Keratinocyte (primary cell): ENCODE data around the gene KRTAP19-6. TPM values are rescaled to one million over a fixed set of nuclear protein-coding genes. Genes with fewer than 3 reads are reported as not detected.

Experiments used
- DNase-seq: peaks from one replicate; pipeline ENCODE4 v3.0.0-alpha.2; 2011; ENCODE audit warnings: low read depth, missing footprints, low spot score
- FAIRE-seq: peaks from 2 replicates; lab custom pipeline; 2011; peaks lifted over from hg19 to GRCh38; lab: Jason Lieb, UNC
- H2AFZ ChIP-seq: 2 replicates; pipeline ENCODE4 v1.6.0; 2012; ENCODE audit warnings: low read length, control low read depth, inconsistent platforms; ENCODE audit not compliant: control insufficient read depth
- H3K27ac ChIP-seq: 2 replicates; pipeline ENCODE4 v1.5.1; 2011; ENCODE audit warnings: low read length; ENCODE audit not compliant: control insufficient read depth, insufficient read depth
- H3K27me3 ChIP-seq: 3 replicates; pipeline ENCODE4 v1.6.0; 2011; ENCODE audit warnings: low read length; ENCODE audit not compliant: control insufficient read depth, insufficient read depth; ENCODE audit errors: extremely low read depth
- H3K36me3 ChIP-seq, 2 experiments: 2 replicates in 1 of 2; 3 replicates in 1 of 2; pipeline ENCODE4 v1.5.1; 2011; ENCODE audit warnings: low read length in 2 of 2, mild to moderate bottlenecking in 1 of 2; ENCODE audit not compliant: control insufficient read depth in 2 of 2, insufficient read depth in 2 of 2; ENCODE audit errors: extremely low read depth in 1 of 2
- H3K4me1 ChIP-seq: 3 replicates; pipeline ENCODE4 v1.5.1; 2011; ENCODE audit warnings: low read length; ENCODE audit not compliant: control insufficient read depth, insufficient read depth; ENCODE audit errors: extremely low read depth
- H3K4me2 ChIP-seq: 3 replicates; pipeline ENCODE4 v1.6.0; 2011; ENCODE audit warnings: low read depth, low read length; ENCODE audit not compliant: control insufficient read depth, insufficient read depth; ENCODE audit errors: extremely low read depth
- H3K4me3 ChIP-seq, 3 experiments: fragments of 200-600 bp in 1 of 3; sonication (generic) in 1 of 3; 2 replicates in 2 of 3; 3 replicates in 1 of 3; pipeline ENCODE4 v1.5.1; 2011 to 2016; ENCODE audit warnings: low read length in 3 of 3, mild to moderate bottlenecking in 3 of 3, control low read depth in 2 of 3, inconsistent platforms in 1 of 3, low read depth in 1 of 3, mixed read lengths in 1 of 3, mixed run types in 1 of 3, moderate library complexity in 1 of 3; ENCODE audit not compliant: control insufficient read depth in 2 of 3, insufficient read depth in 2 of 3; ENCODE audit errors: extremely low read depth in 1 of 3
- H3K79me2 ChIP-seq: 2 replicates; pipeline ENCODE4 v1.6.0; 2012; ENCODE audit warnings: low read length; ENCODE audit not compliant: control insufficient read depth, insufficient read depth
- H3K9ac ChIP-seq: 3 replicates; pipeline ENCODE4 v1.6.0; 2011; ENCODE audit warnings: low read length; ENCODE audit not compliant: control insufficient read depth, insufficient read depth; ENCODE audit errors: extremely low read depth
- H3K9me1 ChIP-seq: 3 replicates; pipeline ENCODE4 v1.6.0; 2011; ENCODE audit warnings: low read length; ENCODE audit not compliant: control insufficient read depth, insufficient read depth; ENCODE audit errors: extremely low read depth
- H3K9me3 ChIP-seq: 2 replicates; pipeline ENCODE4 v1.5.1; 2012; ENCODE audit warnings: low read depth, low read length; ENCODE audit not compliant: control insufficient read depth
- H4K20me1 ChIP-seq: 3 replicates; pipeline ENCODE4 v1.6.0; 2011; ENCODE audit warnings: low read length; ENCODE audit not compliant: control insufficient read depth, insufficient read depth; ENCODE audit errors: extremely low read depth
- EZH2 ChIP-seq: IDR thresholded peaks from one replicate; pipeline ENCODE4 v1.6.1; 2012; ENCODE audit warnings: inconsistent platforms, mild to moderate bottlenecking, low read length, moderate library complexity
- dilution Hi-C: fragments of 300-500 bp; cut with MboI; formaldehyde crosslinking; loops from one replicate; pipeline ENCODE4 v1.7.0; 2020; ENCODE audit warnings: low sequenced_read_pairs; ENCODE audit not compliant: extremely low pct_ligation_motif_present
- polyA plus RNA-seq, 5 experiments: library from polyadenylated mRNA; depleted of rRNA in 3 of 5; stranded (reverse) in 3 of 5; stranded (forward) in 1 of 5; unstranded in 1 of 5; fragments of >200 nt; gene quantifications; 1 replicate in 1 of 5; 2 replicates in 3 of 5; 3 replicates in 1 of 5; pipeline versions ENCODE4 v1.2.1 to v1.2.3, GENCODE V29; 2011 to 2012; ENCODE audit warnings: missing spikeins in 2 of 5, low read depth in 1 of 5, low replicate concordance in 1 of 5
- TF ChIP-seq, protein P1 (sequence below), 3 experiments: IDR thresholded peaks in 1 of 3; conservative IDR thresholded peaks in 1 of 3; optimal IDR thresholded peaks in 1 of 3; 2 replicates in 2 of 3; 3 replicates in 1 of 3; pipeline versions ENCODE3 to v1.5.1; 2011; ENCODE audit warnings: low read length in 3 of 3, mild to moderate bottlenecking in 3 of 3, moderate library complexity in 2 of 3, control low read depth in 1 of 3, inconsistent platforms in 1 of 3; ENCODE audit not compliant: insufficient read depth in 2 of 3; ENCODE audit errors: extremely low read depth in 1 of 3

KRTAP19-6 gene
- polyA plus RNA-seq, 1 donor (not counting 4 experiments of a cell fraction or from before 2014, with no cell fraction given), result not detected

- Histone ChIP-seq H4K20me1 (no peaks in the 10 kb centered on the region), H3K36me3 (no peaks in the 10 kb centered on the region), H3K9me1 (no peaks in the 10 kb centered on the region), H3K9me3 (no peaks in the 10 kb centered on the region), H2AFZ (no peak overlapping the region), H3K27ac (no peak overlapping the region), H3K4me2 (no peak overlapping the region), H3K4me3 (no peak overlapping the region), H3K27me3 (no peaks in the 10 kb centered on the region), H3K4me1 (no peaks in the 10 kb centered on the region), H3K79me2 (no peaks in the 10 kb centered on the region), H3K9ac (no peak overlapping the region)
- TF ChIP-seq, protein P1, sequence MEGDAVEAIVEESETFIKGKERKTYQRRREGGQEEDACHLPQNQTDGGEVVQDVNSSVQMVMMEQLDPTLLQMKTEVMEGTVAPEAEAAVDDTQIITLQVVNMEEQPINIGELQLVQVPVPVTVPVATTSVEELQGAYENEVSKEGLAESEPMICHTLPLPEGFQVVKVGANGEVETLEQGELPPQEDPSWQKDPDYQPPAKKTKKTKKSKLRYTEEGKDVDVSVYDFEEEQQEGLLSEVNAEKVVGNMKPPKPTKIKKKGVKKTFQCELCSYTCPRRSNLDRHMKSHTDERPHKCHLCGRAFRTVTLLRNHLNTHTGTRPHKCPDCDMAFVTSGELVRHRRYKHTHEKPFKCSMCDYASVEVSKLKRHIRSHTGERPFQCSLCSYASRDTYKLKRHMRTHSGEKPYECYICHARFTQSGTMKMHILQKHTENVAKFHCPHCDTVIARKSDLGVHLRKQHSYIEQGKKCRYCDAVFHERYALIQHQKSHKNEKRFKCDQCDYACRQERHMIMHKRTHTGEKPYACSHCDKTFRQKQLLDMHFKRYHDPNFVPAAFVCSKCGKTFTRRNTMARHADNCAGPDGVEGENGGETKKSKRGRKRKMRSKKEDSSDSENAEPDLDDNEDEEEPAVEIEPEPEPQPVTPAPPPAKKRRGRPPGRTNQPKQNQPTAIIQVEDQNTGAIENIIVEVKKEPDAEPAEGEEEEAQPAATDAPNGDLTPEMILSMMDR (optimal IDR thresholded peaks at IDR 0.05 in 1 of 3, IDR thresholded peaks at IDR 0.05 in 1 of 3, conservative IDR thresholded peaks at IDR 0.05 in 1 of 3; ENCODE audit: extremely low read depth in 1 of 3, insufficient read depth in 2 of 3, low read length in 3 of 3), result no peak
- TF ChIP-seq EZH2, result no peak
- no peak for DNase-seq
- FAIRE-seq, result no peak
- dilution Hi-C loops, result no loop called here
These were observed 11.1 kb upstream of the KRTAP19-6 start for GRCh38 chr21:30552782-30553181.

GRCh38 chr21:30518876-30519275, 22.8 kb downstream of the KRTAP19-6 start:
- Histone ChIP-seq H3K9me1 (no peaks in the 10 kb centered on the region), H3K36me3 (no peaks in the 10 kb centered on the region), H2AFZ (no peak overlapping the region), H3K27me3 (no peaks in the 10 kb centered on the region), H3K9me3 (no peaks in the 10 kb centered on the region), H3K9ac (no peak overlapping the region), H3K4me1 (no peaks in the 10 kb centered on the region), H3K4me3 (no peak overlapping the region), H3K4me2 (no peak overlapping the region), H3K79me2 (no peaks in the 10 kb centered on the region), H4K20me1 (no peaks in the 10 kb centered on the region), H3K27ac (no peak overlapping the region)
- dilution Hi-C loops, result no loop called here
- FAIRE-seq, result no peak
- no peak for DNase-seq
- TF ChIP-seq, protein P1 (optimal IDR thresholded peaks at IDR 0.05 in 1 of 3, IDR thresholded peaks at IDR 0.05 in 1 of 3, conservative IDR thresholded peaks at IDR 0.05 in 1 of 3; ENCODE audit: extremely low read depth in 1 of 3, insufficient read depth in 2 of 3, low read length in 3 of 3), result no peak
- no peak for TF ChIP-seq EZH2
